H9 (cell line): ENCODE results near the gene MGMT. TPM values are rescaled to one million over a fixed set of nuclear protein-coding genes. Genes with fewer than 3 reads are reported as not detected.

Source experiments
- DNase-seq: peaks from one replicate; pipeline ENCODE4 v3.0.0-alpha.2; 2017
- H2AFZ ChIP-seq: one replicate; pipeline ENCODE4 v1.6.1; 2013; ENCODE audit warnings: mild to moderate bottlenecking, low read length, control low read depth, moderate library complexity
- H2AK5ac ChIP-seq: 2 replicates; pipeline ENCODE4 v1.6.1; 2013; ENCODE audit warnings: low read length, control low read depth, mixed read lengths; ENCODE audit not compliant: insufficient read length
- H2BK120ac ChIP-seq: one replicate; pipeline ENCODE4 v1.6.1; 2013; ENCODE audit warnings: low read depth, mild to moderate bottlenecking, low read length, control low read depth, inconsistent platforms; ENCODE audit not compliant: poor library complexity, severe bottlenecking
- H2BK12ac ChIP-seq: 2 replicates; pipeline ENCODE4 v1.6.1; 2013; ENCODE audit warnings: low read length, control low read depth, mixed read lengths, low read depth; ENCODE audit not compliant: insufficient read length
- H2BK15ac ChIP-seq: 2 replicates; pipeline ENCODE4 v1.6.1; 2013; ENCODE audit warnings: low read depth, low read length, control low read depth
- H2BK20ac ChIP-seq: one replicate; pipeline ENCODE4 v1.6.1; 2013; ENCODE audit warnings: low read depth, mild to moderate bottlenecking, low read length, control low read depth, inconsistent platforms; ENCODE audit not compliant: poor library complexity, severe bottlenecking
- H2BK5ac ChIP-seq: 2 replicates; pipeline ENCODE4 v1.6.1; 2013; ENCODE audit warnings: low read length, control low read depth, mixed read lengths; ENCODE audit not compliant: insufficient read length
- H3K14ac ChIP-seq: 2 replicates; pipeline ENCODE4 v1.6.1; 2013; ENCODE audit warnings: low read length, control low read depth; ENCODE audit not compliant: insufficient read depth
- H3K18ac ChIP-seq: 2 replicates; pipeline ENCODE4 v1.6.1; 2013; ENCODE audit warnings: low read depth, mild to moderate bottlenecking, mixed read lengths, low read length, control low read depth; ENCODE audit not compliant: insufficient read length
- H3K23ac ChIP-seq: 2 replicates; pipeline ENCODE4 v1.6.1; 2013; ENCODE audit warnings: low read length, control low read depth, mixed read lengths, low read depth; ENCODE audit not compliant: insufficient read length
- H3K23me2 ChIP-seq: 2 replicates; pipeline ENCODE4 v1.6.1; 2013; ENCODE audit warnings: low read depth, mild to moderate bottlenecking, mixed read lengths, low read length, control low read depth; ENCODE audit not compliant: insufficient read length, poor library complexity, severe bottlenecking
- H3K27ac ChIP-seq: 2 replicates; pipeline ENCODE4 v1.5.1; 2013; ENCODE audit warnings: low read length, control low read depth, mixed read lengths, low read depth; ENCODE audit not compliant: insufficient read length
- H3K27me3 ChIP-seq: 2 replicates; pipeline ENCODE4 v1.6.1; 2013; ENCODE audit warnings: low read length, control low read depth, inconsistent platforms; ENCODE audit not compliant: insufficient read depth
- H3K4ac ChIP-seq: 2 replicates; pipeline ENCODE4 v1.6.1; 2013; ENCODE audit warnings: low read depth, mild to moderate bottlenecking, control low read depth, inconsistent platforms, low read length, moderate library complexity
- H3K4me1 ChIP-seq: 2 replicates; pipeline ENCODE4 v1.6.1; 2013; ENCODE audit warnings: low read length, control low read depth, inconsistent platforms; ENCODE audit not compliant: insufficient read depth
- H3K4me2 ChIP-seq: 2 replicates; pipeline ENCODE4 v1.6.1; 2013; ENCODE audit warnings: low read length, control low read depth, mixed read lengths; ENCODE audit not compliant: insufficient read length, insufficient read depth
- H3K56ac ChIP-seq: 2 replicates; pipeline ENCODE4 v1.6.1; 2013; ENCODE audit warnings: low read depth, mild to moderate bottlenecking, mixed read lengths, low read length, control low read depth; ENCODE audit not compliant: insufficient read length
- H3K79me1 ChIP-seq: 2 replicates; pipeline ENCODE4 v1.6.1; 2013; ENCODE audit warnings: low read depth, mild to moderate bottlenecking, moderate library complexity, low read length, control low read depth, inconsistent platforms; ENCODE audit not compliant: insufficient read depth, poor library complexity, severe bottlenecking
- H3K79me2 ChIP-seq: 2 replicates; pipeline ENCODE4 v1.6.1; 2013; ENCODE audit warnings: low read length, control low read depth, inconsistent platforms; ENCODE audit not compliant: insufficient read depth
- H3K9ac ChIP-seq: 2 replicates; pipeline ENCODE4 v1.6.1; 2013; ENCODE audit warnings: low read length, control low read depth, mixed read lengths; ENCODE audit not compliant: insufficient read length; ENCODE audit errors: extremely low read depth
- H3K9me3 ChIP-seq: one replicate; pipeline ENCODE4 v1.6.1; 2013; ENCODE audit warnings: low read depth, low read length, inconsistent platforms; ENCODE audit not compliant: control insufficient read depth
- H3T11ph ChIP-seq: one replicate; pipeline ENCODE4 v1.6.1; 2013; ENCODE audit warnings: mild to moderate bottlenecking, low read length, control low read depth, inconsistent platforms
- H4K20me1 ChIP-seq: one replicate; pipeline ENCODE4 v1.6.1; 2013; ENCODE audit not compliant: control insufficient read depth, insufficient read length, insufficient read depth
- H4K5ac ChIP-seq: 2 replicates; pipeline ENCODE4 v1.6.1; 2013; ENCODE audit warnings: low read depth, mild to moderate bottlenecking, mixed read lengths, low read length, control low read depth; ENCODE audit not compliant: insufficient read length
- H4K8ac ChIP-seq: replicated peaks from 2 replicates; pipeline ENCODE4 v1.6.1; 2013; ENCODE audit warnings: low read length, control low read depth, mixed read lengths, low read depth; ENCODE audit not compliant: insufficient read length
- H4K91ac ChIP-seq: 2 replicates; pipeline ENCODE4 v1.6.1; 2013; ENCODE audit warnings: low read depth, mild to moderate bottlenecking, moderate library complexity, mixed read lengths, low read length, control low read depth; ENCODE audit not compliant: insufficient read length
- H3K27ac Mint-ChIP-seq, 3 experiments: 2 replicates in 2 of 3; 3 replicates in 1 of 3; pipeline ENCODE4 v1.8.0; 2020 to 2021; ENCODE audit warnings: mixed read lengths in 3 of 3, mild to moderate bottlenecking in 1 of 3, moderate library complexity in 1 of 3
- H3K27me3 Mint-ChIP-seq: 2 replicates; pipeline ENCODE4 v1.8.0; 2021; ENCODE audit warnings: low read depth, mild to moderate bottlenecking, moderate library complexity, mixed read lengths
- H3K36me3 Mint-ChIP-seq, 3 experiments: 2 replicates in 2 of 3; 3 replicates in 1 of 3; pipeline ENCODE4 v1.8.0; 2020 to 2021; ENCODE audit warnings: low read depth in 3 of 3, mixed read lengths in 3 of 3; ENCODE audit not compliant: insufficient read depth in 1 of 3
- H3K4me1 Mint-ChIP-seq, 2 experiments: 2 replicates each; pipeline ENCODE4 v1.8.0; 2020; ENCODE audit warnings: mixed read lengths in 2 of 2
- H3K4me3 Mint-ChIP-seq, 2 experiments: 2 replicates in 1 of 2; 3 replicates in 1 of 2; pipeline ENCODE4 v1.8.0; 2020 to 2021; ENCODE audit warnings: mild to moderate bottlenecking in 2 of 2, mixed read lengths in 2 of 2, moderate library complexity in 1 of 2
- H3K9me3 Mint-ChIP-seq, 2 experiments: 2 replicates in 1 of 2; 3 replicates in 1 of 2; pipeline ENCODE4 v1.8.0; 2020; ENCODE audit warnings: mild to moderate bottlenecking in 2 of 2, mixed read lengths in 2 of 2, moderate library complexity in 1 of 2
- WGBS: extraction: QIAGEN DNeasy Blood & Tissue Kit; methylation state at CpG from one replicate; pipeline ENCODE4 v1.1.7; 2013; ENCODE audit warnings: missing lambda C conversion rate, low lambda C conversion rate, mixed read lengths; ENCODE audit not compliant: insufficient read length; ENCODE audit errors: extremely low coverage; 5-methylcytosine and 5-hydroxymethylcytosine counted together
- total RNA-seq: library from RNA; stranded (reverse); gene quantifications from 2 replicates; pipeline ENCODE4 v1.2.1, GENCODE V29; 2021
- TF ChIP-seq, protein P1 (sequence below): fragments of 200-600 bp; sonication (generic); conservative IDR thresholded peaks from 3 replicates; pipeline ENCODE4 v1.8.0; 2021; ENCODE audit warnings: antibody characterized with exemption, mild to moderate bottlenecking

MGMT gene
- total RNA-seq, 1 experiment from 2014 or later, result 18.4 TPM

DNA sequence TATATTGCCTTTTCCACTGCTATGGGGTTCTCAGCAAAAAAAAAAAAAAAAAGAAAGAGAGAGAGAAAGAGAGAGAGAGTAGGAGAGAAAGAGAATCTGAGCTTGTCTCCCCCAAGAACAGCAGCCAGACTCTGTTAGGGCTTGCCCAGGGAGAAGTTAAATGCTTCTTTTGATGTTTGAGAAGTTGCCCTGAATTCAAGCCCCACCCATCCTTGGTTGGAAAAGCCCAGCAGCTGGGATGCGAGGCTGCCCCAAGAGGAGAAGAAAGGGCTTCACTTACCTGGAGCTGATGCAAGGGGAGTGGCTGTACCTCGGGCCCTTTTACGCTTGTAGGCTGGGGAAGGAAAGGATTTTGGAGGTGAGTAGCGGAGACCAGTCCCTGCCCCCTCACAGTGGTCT, 20.9 kb upstream of the MGMT start:
- Mint-ChIP-seq H3K36me3 (no peaks in the 10 kb centered on the region; a peak in 1 of 7 replicates), H3K27me3 (peaks cover 2% of the 10 kb centered on the region; the same call in 1 of the 2 replicates), H3K4me1 (peaks cover 17% of the 10 kb centered on the region in 2 experiments), H3K4me3 (no peak overlapping the region), H3K9me3 (no peaks in the 10 kb centered on the region), H3K27ac (0 out of 7 replicates have a peak overlapping the region, but pooled peaks of 1 of the 3 experiments have one; percentile 13)
- H2BK15ac ChIP-seq, result no peak overlapping the region
- H2BK12ac ChIP-seq, result no peak overlapping the region
- H4K91ac ChIP-seq, result no peak overlapping the region
- no peak overlapping the region for H3K14ac ChIP-seq
- H3K23me2 ChIP-seq, result no peaks in the 10 kb centered on the region
- H4K5ac ChIP-seq, result no peak overlapping the region
- no peak overlapping the region for H2AFZ ChIP-seq
- H3K79me2 ChIP-seq, result no peaks in the 10 kb centered on the region
- H3T11ph ChIP-seq, result no peak overlapping the region
- no peak overlapping the region for H3K56ac ChIP-seq
- no peak overlapping the region for H2AK5ac ChIP-seq
- H3K18ac ChIP-seq, result no peak overlapping the region
- H3K27me3 ChIP-seq, result no peaks in the 10 kb centered on the region
- H3K23ac ChIP-seq, result no peak overlapping the region
- H3K27ac ChIP-seq, result no peak overlapping the region
- no peaks in the 10 kb centered on the region for H3K79me1 ChIP-seq
- H2BK120ac ChIP-seq, result no peak overlapping the region
- TF ChIP-seq, protein P1, sequence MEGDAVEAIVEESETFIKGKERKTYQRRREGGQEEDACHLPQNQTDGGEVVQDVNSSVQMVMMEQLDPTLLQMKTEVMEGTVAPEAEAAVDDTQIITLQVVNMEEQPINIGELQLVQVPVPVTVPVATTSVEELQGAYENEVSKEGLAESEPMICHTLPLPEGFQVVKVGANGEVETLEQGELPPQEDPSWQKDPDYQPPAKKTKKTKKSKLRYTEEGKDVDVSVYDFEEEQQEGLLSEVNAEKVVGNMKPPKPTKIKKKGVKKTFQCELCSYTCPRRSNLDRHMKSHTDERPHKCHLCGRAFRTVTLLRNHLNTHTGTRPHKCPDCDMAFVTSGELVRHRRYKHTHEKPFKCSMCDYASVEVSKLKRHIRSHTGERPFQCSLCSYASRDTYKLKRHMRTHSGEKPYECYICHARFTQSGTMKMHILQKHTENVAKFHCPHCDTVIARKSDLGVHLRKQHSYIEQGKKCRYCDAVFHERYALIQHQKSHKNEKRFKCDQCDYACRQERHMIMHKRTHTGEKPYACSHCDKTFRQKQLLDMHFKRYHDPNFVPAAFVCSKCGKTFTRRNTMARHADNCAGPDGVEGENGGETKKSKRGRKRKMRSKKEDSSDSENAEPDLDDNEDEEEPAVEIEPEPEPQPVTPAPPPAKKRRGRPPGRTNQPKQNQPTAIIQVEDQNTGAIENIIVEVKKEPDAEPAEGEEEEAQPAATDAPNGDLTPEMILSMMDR, result peak; percentile 33; the same call in 2 of the 3 replicates
- H2BK20ac ChIP-seq, result no peak overlapping the region
- H4K8ac ChIP-seq, result no peak overlapping the region
- no peak overlapping the region for H3K4ac ChIP-seq
- peaks cover 2% of the 10 kb centered on the region for H3K4me1 ChIP-seq
- no peaks in the 10 kb centered on the region for H3K9me3 ChIP-seq
- no peak overlapping the region for H3K9ac ChIP-seq
- H4K20me1 ChIP-seq, result no peaks in the 10 kb centered on the region
- H2BK5ac ChIP-seq, result no peak overlapping the region
- DNase-seq, result peak; percentile 70
- no peak overlapping the region for H3K4me2 ChIP-seq
- no CpG with 5 or more reads among the region's 4 CpGs for WGBS
